Effector memory CD4-positive, alpha-beta T cell (primary cell): ENCODE results near the gene EML4.
A peak's percentile ranks its signal among the peaks of the same experiment; 100 is the strongest.
"Not testable (repeated sequence)": the region's sequence is repeated elsewhere in the genome, so short reads cannot be mapped to it uniquely, and the experiment has no call there.

Experiments
- DNase-seq, 3 donors: peaks; one replicate each; pipeline ENCODE4 v3.0.0-alpha.2; 2020
- H3K27ac ChIP-seq: 2 replicates; pipeline ENCODE4 v1.7.0; 2013; ENCODE audit warnings: mild to moderate bottlenecking, low read length, moderate library complexity; ENCODE audit not compliant: insufficient read depth, poor library complexity, severe bottlenecking
- H3K27me3 ChIP-seq: replicated peaks from 2 replicates; pipeline ENCODE4 v1.7.0; 2013; ENCODE audit warnings: mild to moderate bottlenecking, low read length; ENCODE audit not compliant: insufficient read depth, control insufficient read depth, poor library complexity, severe bottlenecking
- H3K36me3 ChIP-seq: 2 replicates; pipeline ENCODE4 v1.7.0; 2013; ENCODE audit warnings: mild to moderate bottlenecking, low read length, moderate library complexity; ENCODE audit not compliant: control insufficient read depth, insufficient read depth
- H3K4me1 ChIP-seq: 2 replicates; pipeline ENCODE4 v1.7.0; 2013; ENCODE audit warnings: low read length, mild to moderate bottlenecking; ENCODE audit not compliant: control insufficient read depth, insufficient read depth, poor library complexity, severe bottlenecking
- H3K4me3 ChIP-seq: 2 replicates; pipeline ENCODE4 v1.7.0; 2013; ENCODE audit warnings: low read length, low read depth, mild to moderate bottlenecking; ENCODE audit not compliant: insufficient read depth, poor library complexity, severe bottlenecking
- H3K9me3 ChIP-seq: 2 replicates; pipeline ENCODE4 v1.7.0; 2013; ENCODE audit warnings: mild to moderate bottlenecking, low read length, moderate library complexity; ENCODE audit not compliant: control insufficient read depth

The EML4 gene

GRCh38 chr2:42129487-42129852 is 39.7 kb upstream of the EML4 start:
- H3K27ac ChIP-seq, result peak overlapping the region; percentile 59
- no peak overlapping the region for H3K4me3 ChIP-seq
- DNase-seq, result no peak
- H3K27me3 ChIP-seq, result no peaks in the 10 kb centered on the region
- H3K9me3 ChIP-seq, result no peaks in the 10 kb centered on the region
- H3K4me1 ChIP-seq, result peaks cover 89% of the 10 kb centered on the region
- H3K36me3 ChIP-seq, result no peaks in the 10 kb centered on the region

- Histone ChIP-seq H3K4me1 (peaks cover 85% of the 10 kb centered on the region), H3K36me3 (no peaks in the 10 kb centered on the region), H3K27me3 (no peaks in the 10 kb centered on the region), H3K4me3 (no peak overlapping the region), H3K9me3 (no peaks in the 10 kb centered on the region), H3K27ac (peak overlapping the region; percentile 59)
- no peak for DNase-seq
Measured at GRCh38 chr2:42129947-42130346, 39.2 kb upstream of the EML4 start.

GRCh38 chr2:42130858-42131257 is 38.3 kb upstream of the EML4 start:
- peaks cover 85% of the 10 kb centered on the region for H3K4me1 ChIP-seq
- not testable (repeated sequence) for H3K9me3 ChIP-seq, H3K4me3 ChIP-seq, DNase-seq, H3K36me3 ChIP-seq, H3K27me3 ChIP-seq
- H3K27ac ChIP-seq, result peak overlapping the region; percentile 96

GRCh38 chr2:42132191-42132965 is 36.8 kb upstream of the EML4 start:
- Histone ChIP-seq H3K36me3 (no peaks in the 10 kb centered on the region), H3K9me3 (no peaks in the 10 kb centered on the region), H3K27ac (peak overlapping the region; percentile 96), H3K4me1 (peaks cover 88% of the 10 kb centered on the region), H3K27me3 (no peaks in the 10 kb centered on the region), H3K4me3 (no peak overlapping the region)
- DNase-seq, result peak in 1 of 3 donors; percentile 16

GRCh38 chr2:42132966-42133641 is 36.0 kb upstream of the EML4 start:
- Histone ChIP-seq H3K27me3 (no peaks in the 10 kb centered on the region), H3K27ac (peak overlapping the region; percentile 96), H3K9me3 (no peaks in the 10 kb centered on the region), H3K4me1 (peaks cover 87% of the 10 kb centered on the region), H3K36me3 (no peaks in the 10 kb centered on the region), H3K4me3 (peak overlapping the region; percentile 24)
- DNase-seq, result peak; percentile 92 to 94 (median 94)

GRCh38 chr2:42133771-42134195 is 35.4 kb upstream of the EML4 start:
- no peaks in the 10 kb centered on the region for H3K27me3 ChIP-seq
- H3K36me3 ChIP-seq, result no peaks in the 10 kb centered on the region
- peak overlapping the region; percentile 24 for H3K4me3 ChIP-seq
- DNase-seq, result peak in 1 of 3 donors; percentile 12
- no peaks in the 10 kb centered on the region for H3K9me3 ChIP-seq
- peaks cover 80% of the 10 kb centered on the region for H3K4me1 ChIP-seq
- peak overlapping the region; percentile 96 for H3K27ac ChIP-seq

- H3K9me3 ChIP-seq, H3K36me3 ChIP-seq, H3K4me3 ChIP-seq, H3K27me3 ChIP-seq, DNase-seq: not testable (repeated sequence)
- Histone ChIP-seq H3K4me1 (peaks cover 73% of the 10 kb centered on the region), H3K27ac (peak overlapping the region; percentile 96)
Measured at GRCh38 chr2:42134401-42134932, 34.7 kb upstream of the EML4 start.

- H3K27ac ChIP-seq, result peak overlapping the region; percentile 72
- peaks cover 69% of the 10 kb centered on the region for H3K4me1 ChIP-seq
- no peaks in the 10 kb centered on the region for H3K36me3 ChIP-seq
- DNase-seq, result no peak
- H3K27me3 ChIP-seq, result no peaks in the 10 kb centered on the region
- no peaks in the 10 kb centered on the region for H3K9me3 ChIP-seq
- no peak overlapping the region for H3K4me3 ChIP-seq
Measured at GRCh38 chr2:42135381-42136312, 33.5 kb upstream of the EML4 start.

GRCh38 chr2:42136782-42137124 is 32.4 kb upstream of the EML4 start:
- no peaks in the 10 kb centered on the region for H3K9me3 ChIP-seq
- no peak for DNase-seq
- H3K27ac ChIP-seq, result peak overlapping the region; percentile 16
- H3K4me3 ChIP-seq, result no peak overlapping the region
- H3K36me3 ChIP-seq, result no peaks in the 10 kb centered on the region
- H3K27me3 ChIP-seq, result no peaks in the 10 kb centered on the region
- peaks cover 70% of the 10 kb centered on the region for H3K4me1 ChIP-seq
